Heart right ventricle (tissue), 16 donors: ENCODE results near the gene TRRAP. TPM values are rescaled to one million over a fixed set of nuclear protein-coding genes. Genes with fewer than 3 reads are reported as not detected.

Source experiments
- ATAC-seq, 8 donors: fragments of 200-7000 bp; cut with Tn5 transposase; one replicate each; pipeline ENCODE4 v1.9.1; 2020; ENCODE audit warnings: mild to moderate bottlenecking in 8 of 8, moderate library complexity in 8 of 8, moderate number of reproducible peaks in 1 of 8
- DNase-seq, 2 donors: peaks; one replicate each; pipeline ENCODE4 v3.0.0-alpha.2; 2020
- H3K27ac ChIP-seq, 10 donors: fragments of 200-600 bp; sonication (generic) in 2 of 10; one replicate each; pipeline versions ENCODE4 v1.5.0 to v1.8.0; 2020 to 2022; ENCODE audit warnings: mild to moderate bottlenecking in 3 of 10
- H3K27me3 ChIP-seq, 7 donors: fragments of 200-600 bp; one replicate each; pipeline ENCODE4 v1.8.0; 2021 to 2022; ENCODE audit warnings: mild to moderate bottlenecking in 2 of 7
- H3K36me3 ChIP-seq, 9 donors: fragments of 200-600 bp; sonication (generic) in 1 of 9; one replicate each; pipeline versions ENCODE4 v1.5.0 to v1.8.0; 2020 to 2022; ENCODE audit warnings: mild to moderate bottlenecking in 2 of 9
- H3K4me1 ChIP-seq, 9 donors: fragments of 200-600 bp; sonication (generic) in 1 of 9; one replicate each; pipeline versions ENCODE4 v1.5.0 to v1.8.0; 2020 to 2022; ENCODE audit warnings: mild to moderate bottlenecking in 4 of 9
- H3K4me3 ChIP-seq, 10 donors: fragments of 200-600 bp; sonication (generic) in 2 of 10; one replicate each; pipeline versions ENCODE4 v1.5.0 to v1.8.0; 2020 to 2022; ENCODE audit warnings: mild to moderate bottlenecking in 7 of 10, moderate library complexity in 2 of 10
- H3K9me3 ChIP-seq, 11 donors: fragments of 200-600 bp in 10 of 11; sonication (generic) in 2 of 11; one replicate each; pipeline versions ENCODE4 v1.5.0 to v1.8.0; 2013 to 2022; ENCODE audit warnings: mild to moderate bottlenecking in 2 of 11, control low read depth in 1 of 11, moderate library complexity in 1 of 11
- WGBS, 2 donors: extraction: QIAGEN DNeasy Blood & Tissue Kit; methylation state at CpG; one replicate each; pipeline ENCODE4 v1.1.7; 2013; ENCODE audit warnings: inconsistent platforms in 1 of 2; 5-methylcytosine and 5-hydroxymethylcytosine counted together
- intact Hi-C, 10 donors: fragments of 100-400 bp; cut with DNase I; formaldehyde crosslinking; loops; one replicate each; pipeline versions ENCODE4 v1.11.1 to v1.14.2; 2022
- polyA plus RNA-seq, 2 donors: library from polyadenylated mRNA; stranded (reverse); fragments of 200-250 nt; gene quantifications; one replicate each; pipeline ENCODE4 v1.2.3, GENCODE V29; 2013
- total RNA-seq, 10 donors: library from RNA; stranded (reverse); fragmentation: NEBNext Ultra II Directional in 3 of 10; extraction: Animal tissue kit (Norgen Biotek cat#: 25700) in 3 of 10; gene quantifications; one replicate each; pipeline versions ENCODE4 v1.2.1 to v1.2.4, GENCODE V29; 2021 to 2023
- TF ChIP-seq, protein P1 (sequence below), 9 donors: fragments of 200-600 bp; sonication (generic) in 2 of 9; IDR thresholded peaks; one replicate each; pipeline versions ENCODE4 v1.5.0 to v1.8.0; 2021 to 2022; ENCODE audit warnings: antibody characterized with exemption in 9 of 9, mild to moderate bottlenecking in 5 of 9, moderate library complexity in 1 of 9
- donor health status: Arrhythmogenic right ventricular cardiomyopathy.
- donor health status: ischemic (EF 13 %, LVEDD 7.1; RV severe dilation, severe dysfunction).
- donor health status: healthy with polysubstance abuse.
- donor health status: DM: no; HTN: yes; CAD: no.
- donor health status: DM: no; HTN: no; CAD: no.
- donor health status: ischemic (EF 25% LVEDD 6.9; RV normal size, moderate dysfunction).
- donor health status: ischemic (EF 25% LVEDD 5.7; RV mildly dilated, moderate dysfunction).
- donor health status: healthy.
- donor health status: DM: yes; HTN: yes; CAD: no.
- donor health status: Ischemic cardiomyopathy.
- donor health status: ischemic (EF 35%, LVEDD 5.7; RV mildly dilated, moderate dysfunction).
- donor health status: nonischemic (EF 11% LVEDD 7.7; RV severe dilation, severe dysfunction).
- donor health status: DM: yes; HTN: yes; CAD: no.
- donor health status: PGD.
- donor health status: ischemic (EF 29% LVEDD 5.4; RV normal size, mild dysfunction).
- donor health status: nonischemic (EF 23%, LVEDD 6.1; RV moderate dilation, normal function).

Gene TRRAP
- total and polyA plus RNA-seq, 12 donors = 4.8 to 25.1 (median 21.3) TPM

DNA sequence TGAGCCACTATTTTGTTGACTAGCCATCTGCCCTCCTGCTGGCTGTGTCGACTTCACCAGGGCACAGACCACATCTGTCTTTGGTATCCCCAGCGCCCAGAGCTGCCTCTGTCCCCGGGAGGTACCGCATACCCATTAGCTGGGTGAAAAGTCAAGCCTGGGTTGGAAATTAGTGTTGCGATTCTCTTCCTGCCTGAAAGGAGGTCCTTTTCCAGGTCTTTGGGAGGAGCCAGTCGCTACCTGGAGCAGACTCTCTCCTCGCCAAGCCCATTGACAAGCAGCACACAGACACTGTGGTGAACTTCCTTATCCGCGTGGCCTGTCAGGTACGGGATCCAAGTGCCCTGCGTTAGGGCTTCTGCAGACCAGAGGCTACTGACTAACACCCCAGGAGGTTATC is 79.4 kb downstream of the TRRAP start:
- peak overlapping the region in 1 of 10 donors; percentile 69 for H3K27ac ChIP-seq

DNA sequence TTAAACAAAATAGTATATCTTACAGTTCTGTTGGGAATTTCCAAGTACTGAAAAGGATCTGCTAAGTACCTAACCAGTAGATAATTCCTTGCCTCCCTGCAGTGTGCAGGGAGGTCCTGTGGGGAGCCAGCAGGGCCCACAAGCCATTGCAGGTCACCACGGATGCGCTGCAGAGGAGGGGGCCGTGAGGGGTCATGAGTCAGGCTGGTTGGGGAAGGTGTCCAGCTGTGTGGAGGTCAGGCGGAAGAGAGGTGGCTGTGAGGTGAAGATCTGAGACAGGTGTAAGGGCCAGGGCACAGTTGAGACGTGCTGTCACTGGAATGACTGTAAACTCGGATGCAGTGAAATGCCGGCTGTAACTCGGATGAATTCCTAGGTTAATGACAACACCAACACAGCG is 80.6 kb downstream of the TRRAP start:
- intact Hi-C loops = no loop called here
- no peak overlapping the region for H3K27ac ChIP-seq
- no peaks in the 10 kb centered on the region for H3K9me3 ChIP-seq
- peaks cover 0 to 17% (median 6%) of the 10 kb centered on the region in 9 donors for H3K4me1 ChIP-seq
- DNase-seq = no peak
- no peak for ATAC-seq
- TF ChIP-seq, protein P1, sequence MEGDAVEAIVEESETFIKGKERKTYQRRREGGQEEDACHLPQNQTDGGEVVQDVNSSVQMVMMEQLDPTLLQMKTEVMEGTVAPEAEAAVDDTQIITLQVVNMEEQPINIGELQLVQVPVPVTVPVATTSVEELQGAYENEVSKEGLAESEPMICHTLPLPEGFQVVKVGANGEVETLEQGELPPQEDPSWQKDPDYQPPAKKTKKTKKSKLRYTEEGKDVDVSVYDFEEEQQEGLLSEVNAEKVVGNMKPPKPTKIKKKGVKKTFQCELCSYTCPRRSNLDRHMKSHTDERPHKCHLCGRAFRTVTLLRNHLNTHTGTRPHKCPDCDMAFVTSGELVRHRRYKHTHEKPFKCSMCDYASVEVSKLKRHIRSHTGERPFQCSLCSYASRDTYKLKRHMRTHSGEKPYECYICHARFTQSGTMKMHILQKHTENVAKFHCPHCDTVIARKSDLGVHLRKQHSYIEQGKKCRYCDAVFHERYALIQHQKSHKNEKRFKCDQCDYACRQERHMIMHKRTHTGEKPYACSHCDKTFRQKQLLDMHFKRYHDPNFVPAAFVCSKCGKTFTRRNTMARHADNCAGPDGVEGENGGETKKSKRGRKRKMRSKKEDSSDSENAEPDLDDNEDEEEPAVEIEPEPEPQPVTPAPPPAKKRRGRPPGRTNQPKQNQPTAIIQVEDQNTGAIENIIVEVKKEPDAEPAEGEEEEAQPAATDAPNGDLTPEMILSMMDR (IDR thresholded peaks at IDR 0.05) = no peak
- peaks cover 0 to 100% (median 78%) of the 10 kb centered on the region in 9 donors for H3K36me3 ChIP-seq
- H3K4me3 ChIP-seq = no peak overlapping the region
- H3K27me3 ChIP-seq = no peaks in the 10 kb centered on the region
- 92 to 93% methylated on average over 9 of the region's 9 CpGs for WGBS, 2 donors

More for the DNA sequence above, 79.4 kb downstream of the TRRAP start:
- intact Hi-C loops = no loop called here
- TF ChIP-seq, protein P1 (IDR thresholded peaks at IDR 0.05) = no peak
- Histone ChIP-seq H3K4me1 (peaks cover 0 to 17% (median 6%) of the 10 kb centered on the region in 9 donors), H3K27me3 (no peaks in the 10 kb centered on the region), H3K4me3 (no peak overlapping the region), H3K36me3 (peaks cover 0 to 100% (median 79%) of the 10 kb centered on the region in 9 donors), H3K9me3 (no peaks in the 10 kb centered on the region)
- DNase-seq (no peak), ATAC-seq (no peak)
- WGBS, 2 donors = 93 to 96% methylated on average over 11 of the region's 11 CpGs

DNA sequence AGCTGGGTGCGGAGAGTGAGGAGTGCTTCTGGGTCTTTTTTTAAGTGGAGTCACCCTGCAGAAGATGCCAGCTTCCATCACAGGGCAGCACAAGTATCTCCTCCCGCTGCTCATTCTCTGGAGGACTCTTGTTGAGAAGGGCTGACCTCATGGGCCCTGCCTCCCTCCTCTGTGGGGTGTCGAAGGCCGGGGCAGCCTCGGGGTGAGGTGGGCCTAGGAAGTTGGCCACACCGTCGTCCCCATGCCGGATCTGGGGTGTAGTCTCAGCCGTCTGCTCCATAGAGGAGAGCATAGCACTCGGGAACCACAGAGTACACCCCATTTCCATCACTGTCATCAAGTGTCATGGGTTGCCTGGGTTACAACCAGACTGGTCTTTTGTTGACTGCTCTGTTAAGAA is 85.0 kb downstream of the TRRAP start:
- TF ChIP-seq, protein P1 (IDR thresholded peaks at IDR 0.05) = no peak
- no peak overlapping the region for H3K27ac ChIP-seq
- no peaks in the 10 kb centered on the region for H3K27me3 ChIP-seq
- no peaks in the 10 kb centered on the region for H3K4me1 ChIP-seq
- no peaks in the 10 kb centered on the region for H3K9me3 ChIP-seq
- intact Hi-C loops = no loop called here
- no peak overlapping the region for H3K4me3 ChIP-seq
- no peak for DNase-seq
- peak in 1 of 8 donors; percentile 58 for ATAC-seq
- H3K36me3 ChIP-seq = peaks cover 0 to 100% (median 82%) of the 10 kb centered on the region in 9 donors
- 93 to 94% methylated on average over 10 of the region's 10 CpGs for WGBS, 2 donors

DNA sequence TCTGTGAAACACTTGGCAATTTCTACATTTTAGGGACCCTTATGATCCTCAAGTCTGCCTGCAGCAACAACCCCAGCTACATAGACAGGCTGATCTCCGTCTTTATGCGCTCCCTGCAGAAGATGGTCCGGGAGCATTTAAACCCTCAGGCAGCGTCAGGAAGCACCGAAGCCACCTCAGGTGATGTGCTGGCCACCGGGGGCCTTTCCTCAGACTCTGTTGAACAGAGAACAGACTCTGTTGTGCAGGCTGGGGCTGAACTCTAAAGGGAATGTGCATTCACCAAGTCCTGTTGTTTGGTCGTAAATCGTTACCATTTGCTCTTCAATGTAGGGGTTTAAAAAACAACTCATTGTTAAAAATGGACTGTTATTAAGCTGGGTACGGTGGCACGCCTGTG is 86.3 kb downstream of the TRRAP start:
- peaks cover 0 to 100% (median 82%) of the 10 kb centered on the region in 9 donors for H3K36me3 ChIP-seq
- DNase-seq (no peak), ATAC-seq (no peak)
- H3K4me3 ChIP-seq = no peak overlapping the region
- no peak overlapping the region for H3K27ac ChIP-seq
- no peaks in the 10 kb centered on the region for H3K9me3 ChIP-seq
- intact Hi-C loops = no loop called here
- no peaks in the 10 kb centered on the region for H3K27me3 ChIP-seq
- TF ChIP-seq, protein P1 (IDR thresholded peaks at IDR 0.05) = no peak
- WGBS, 2 donors = 93 to 96% methylated on average over 10 of the region's 10 CpGs
- H3K4me1 ChIP-seq = no peaks in the 10 kb centered on the region
